K562 (cell line): ENCODE results near the gene SLC2A14. TPM values are rescaled to one million over a fixed set of nuclear protein-coding genes. Genes with fewer than 3 reads are reported as not detected.

ENCODE experiments used
- ATAC-seq: fragments of 200-7000 bp; cut with Tn5 transposase; 3 replicates; pipeline ENCODE4 v1.9.1; 2020; ENCODE audit warnings: moderate library complexity
- BruUV-seq: library from RNA; stranded (reverse); fragments of 400-500 nt; replicated peaks from 2 replicates; lab custom pipeline; 2021; lab: Mats Ljungman, UMichigan
- CTCF ChIA-PET: fragments of 300-600 bp; formaldehyde crosslinking; extraction: SDS; loops from one replicate; lab custom pipeline; 2021; ENCODE audit warnings: low intra/inter-chr PET ratio; lab: Yijun Ruan, JAX
- POLR2A ChIA-PET: fragments of 300-600, 350-650 bp; sonication (Branson Sonifier 250); formaldehyde crosslinking; extraction: SDS; loops from one replicate; lab custom pipeline; 2021; ENCODE audit warnings: antibody characterized with exemption, inconsistent platforms; lab: Yijun Ruan, JAX
- DNase-seq, 4 experiments: peaks; one replicate each; pipeline versions ENCODE4 v3.0.0 to v3.0.0-alpha.2; 2011 to 2018; ENCODE audit warnings: low spot score in 3 of 4, mixed read lengths in 3 of 4; ENCODE audit errors: extremely low read depth in 1 of 4
- FAIRE-seq: peaks from 2 replicates; lab custom pipeline; 2011; peaks lifted over from hg19 to GRCh38; lab: Jason Lieb, UNC
- H2AFZ ChIP-seq: 2 replicates; pipeline ENCODE4 v1.6.0; 2011; ENCODE audit warnings: low read depth, low read length, control low read depth, inconsistent platforms
- H3K27ac ChIP-seq: fragments of 200-600 bp; 3 replicates; pipeline ENCODE4 v1.8.0; 2011; ENCODE audit warnings: low read depth, mild to moderate bottlenecking, control low read depth, inconsistent platforms, low read length, moderate library complexity, mixed read lengths; ENCODE audit errors: extremely low read depth
- H3K27me3 ChIP-seq, 2 experiments: fragments of 300-600 bp in 1 of 2; 2 replicates in 1 of 2; 3 replicates in 1 of 2; pipeline versions ENCODE4 v1.6.0 to v1.8.0; 2011; ENCODE audit warnings: inconsistent platforms in 2 of 2, low read length in 2 of 2, mild to moderate bottlenecking in 1 of 2, mixed read lengths in 1 of 2, moderate library complexity in 1 of 2; ENCODE audit not compliant: control insufficient read depth in 2 of 2, insufficient read depth in 2 of 2
- H3K36me3 ChIP-seq: fragments of 300-600 bp; 3 replicates; pipeline ENCODE4 v1.8.0; 2011; ENCODE audit warnings: mild to moderate bottlenecking, low read length, inconsistent platforms; ENCODE audit not compliant: control insufficient read depth, insufficient read depth
- H3K4me1 ChIP-seq, 2 experiments: fragments of 200-600 bp in 1 of 2; replicated peaks in 1 of 2; 2 replicates in 1 of 2; 3 replicates in 1 of 2; pipeline versions ENCODE4 v1.5.1 to v1.8.0; 2011; ENCODE audit warnings: inconsistent platforms in 2 of 2, low read length in 2 of 2, mild to moderate bottlenecking in 1 of 2, mixed read lengths in 1 of 2, moderate library complexity in 1 of 2; ENCODE audit not compliant: control insufficient read depth in 2 of 2, insufficient read depth in 2 of 2
- H3K4me2 ChIP-seq: 2 replicates; pipeline ENCODE4 v1.6.1; 2011; ENCODE audit warnings: low read length, control low read depth, inconsistent platforms, mixed read lengths; ENCODE audit not compliant: insufficient read depth
- H3K4me3 ChIP-seq: fragments of 200-600 bp; sonication (generic), shearing (Covaris generic); 2 replicates; pipeline ENCODE4 v1.5.1; 2016; ENCODE audit warnings: control low read depth, inconsistent platforms
- H3K79me2 ChIP-seq: fragments of 200-600 bp; 3 replicates; pipeline ENCODE4 v1.8.0; 2011; ENCODE audit warnings: low read length, inconsistent platforms; ENCODE audit not compliant: control insufficient read depth, insufficient read depth
- H3K9ac ChIP-seq, 2 experiments: 2 replicates each; pipeline versions ENCODE4 v1.6.0 to v1.6.1; 2011; ENCODE audit warnings: low read depth in 2 of 2, low read length in 2 of 2, control low read depth in 1 of 2, inconsistent platforms in 1 of 2, mild to moderate bottlenecking in 1 of 2, mixed read lengths in 1 of 2; ENCODE audit not compliant: insufficient read depth in 1 of 2
- H3K9me1 ChIP-seq: one replicate; pipeline ENCODE4 v1.6.0; 2011; ENCODE audit warnings: inconsistent platforms, mild to moderate bottlenecking, low read length, moderate library complexity; ENCODE audit not compliant: control insufficient read depth, insufficient read depth
- H3K9me3 ChIP-seq: replicated peaks from 2 replicates; pipeline ENCODE4 v1.5.1; 2011; ENCODE audit warnings: low read depth, low read length, inconsistent platforms; ENCODE audit not compliant: control insufficient read depth, insufficient read depth
- H4K20me1 ChIP-seq: replicated peaks from 2 replicates; pipeline ENCODE4 v1.6.1; 2011; ENCODE audit warnings: low read length, inconsistent platforms, mixed read lengths; ENCODE audit not compliant: control insufficient read depth, insufficient read depth
- ARHGAP35 ChIP-seq: fragments of 450-650 bp; IDR thresholded peaks from 2 replicates; pipeline ENCODE4 v1.6.1; 2018; ENCODE audit not compliant: partially characterized antibody
- GTF2B ChIP-seq: IDR thresholded peaks from 2 replicates; pipeline ENCODE4 v1.6.1; 2011; ENCODE audit not compliant: insufficient read length; ENCODE audit errors: extremely low read depth
- HEY1 ChIP-seq: fragments of 250-450 bp; sonication (Bioruptor Pico); IDR thresholded peaks from 2 replicates; pipeline ENCODE4 v1.5.0; 2020; ENCODE audit warnings: mild to moderate bottlenecking, moderate library complexity, borderline replicate concordance
- KLF1 ChIP-seq: fragments of 450-650 bp; IDR thresholded peaks from 2 replicates; pipeline ENCODE4 v1.6.1; 2016; ENCODE audit warnings: missing genetic modification characterization, missing compliant biosample characterization
- TRIM28 ChIP-seq: fragments of 450-650 bp; IDR thresholded peaks from 2 replicates; pipeline ENCODE4 v1.6.1; 2017
- ZNF311 ChIP-seq: fragments of 250-450 bp; sonication (Bioruptor Pico); IDR thresholded peaks from 2 replicates; pipeline ENCODE4 v1.4.0; 2020; ENCODE audit warnings: mild to moderate bottlenecking, moderate library complexity
- ZSCAN29 ChIP-seq: fragments of 450-650 bp; IDR thresholded peaks from 2 replicates; pipeline ENCODE4 v1.6.1; 2017
- WGBS: fragments of 100-300 bp; shearing (Covaris generic); methylation state at CpG from one replicate; pipeline ENCODE4 v1.1.6; 2016; ENCODE audit warnings: low coverage, mixed read lengths; ENCODE audit not compliant: insufficient coverage; ENCODE audit errors: missing lambda C conversion rate; 5-methylcytosine and 5-hydroxymethylcytosine counted together
- in situ Hi-C: fragments of 300-500 bp; cut with MboI; formaldehyde crosslinking; loops from 4 replicates; pipeline ENCODE4 v1.15.0; 2018; ENCODE audit warnings: inconsistent platforms, mixed read lengths
- intact Hi-C: fragments of 100-400 bp; cut with micrococcal nuclease; formaldehyde crosslinking; loops from 2 replicates; pipeline ENCODE4 v1.14.2; 2022
- polyA plus RNA-seq, 8 experiments: library from polyadenylated mRNA; depleted of rRNA in 4 of 8; stranded (reverse) in 5 of 8; unstranded in 3 of 8; fragments of >200 nt; fragmentation: Nextera tagmentation in 2 of 8; fragmentation: Illumina TruSeq in 1 of 8; extraction: Ambion mirVana in 2 of 8; extraction: Trizol in 1 of 8; gene quantifications; 2 replicates each; pipeline versions ENCODE4 v1.2.1 to v1.2.3, GENCODE V29; 2011 to 2014; ENCODE audit warnings: inconsistent platforms in 1 of 8, missing spikeins in 1 of 8
- total RNA-seq, 7 experiments: library from RNA; depleted of rRNA in 6 of 7; stranded (reverse); fragments of >200 nt in 6 of 7; fragmentation: Illumina TruSeq in 2 of 7; extraction: Trizol in 2 of 7; gene quantifications; 2 replicates each; pipeline versions ENCODE4 v1.2.1 to v1.2.3, GENCODE V29; 2011 to 2021; ENCODE audit warnings: low replicate concordance in 1 of 7
- TF ChIP-seq, protein P1 (sequence below): fragments of 250-450 bp; sonication (Bioruptor Pico); IDR thresholded peaks from 2 replicates; pipeline ENCODE4 v1.5.0; 2020; ENCODE audit warnings: mild to moderate bottlenecking, borderline replicate concordance

SLC2A14 gene
- total and polyA plus RNA-seq, 9 of the 15 experiments (the other 6 are each of a cell fraction or from before 2014, with no cell fraction given): 0.13 to 8.9 (median 4.8) TPM; not detected in 1

- DNase-seq (no peak), FAIRE-seq (no peak), ATAC-seq (no peak)
- Histone ChIP-seq H3K9me1 (no peaks in the 10 kb centered on the region), H3K4me2 (no peak overlapping the region), H3K9me3 (no peaks in the 10 kb centered on the region), H3K36me3 (no peaks in the 10 kb centered on the region), H3K4me3 (no peak overlapping the region), H3K4me1 (no peaks in the 10 kb centered on the region), H3K27me3 (peaks cover 0 to 6% of the 10 kb centered on the region in 2 experiments; a peak in 2 of 5 replicates), H2AFZ (no peak overlapping the region), H3K9ac (no peak overlapping the region), H3K79me2 (no peaks in the 10 kb centered on the region), H3K27ac (no peak overlapping the region), H4K20me1 (no peaks in the 10 kb centered on the region)
- POLR2A ChIA-PET: interaction anchor here (0.6 to 1.1 kb wide), 4 partner anchors 34 to 107 kb away, joined by 3 to 5 read pairs (median 4); no protein-coding TSS in a partner anchor
- intact Hi-C loops: loop anchor here (5.0 kb wide), 1 partner anchor 109 kb away; no protein-coding TSS in a partner anchor
- WGBS: 10% methylated on average over 11 of the region's 12 CpGs
- in situ Hi-C loops: no loop called here
- CTCF ChIA-PET: no interaction called here
- BruUV-seq: no TSS peak
- TF ChIP-seq ARHGAP35: no peak
- TF ChIP-seq ZNF311 (CRISPR knock-in tag): no peak
- no peak for TF ChIP-seq KLF1 (tag)
- TF ChIP-seq, protein P1, sequence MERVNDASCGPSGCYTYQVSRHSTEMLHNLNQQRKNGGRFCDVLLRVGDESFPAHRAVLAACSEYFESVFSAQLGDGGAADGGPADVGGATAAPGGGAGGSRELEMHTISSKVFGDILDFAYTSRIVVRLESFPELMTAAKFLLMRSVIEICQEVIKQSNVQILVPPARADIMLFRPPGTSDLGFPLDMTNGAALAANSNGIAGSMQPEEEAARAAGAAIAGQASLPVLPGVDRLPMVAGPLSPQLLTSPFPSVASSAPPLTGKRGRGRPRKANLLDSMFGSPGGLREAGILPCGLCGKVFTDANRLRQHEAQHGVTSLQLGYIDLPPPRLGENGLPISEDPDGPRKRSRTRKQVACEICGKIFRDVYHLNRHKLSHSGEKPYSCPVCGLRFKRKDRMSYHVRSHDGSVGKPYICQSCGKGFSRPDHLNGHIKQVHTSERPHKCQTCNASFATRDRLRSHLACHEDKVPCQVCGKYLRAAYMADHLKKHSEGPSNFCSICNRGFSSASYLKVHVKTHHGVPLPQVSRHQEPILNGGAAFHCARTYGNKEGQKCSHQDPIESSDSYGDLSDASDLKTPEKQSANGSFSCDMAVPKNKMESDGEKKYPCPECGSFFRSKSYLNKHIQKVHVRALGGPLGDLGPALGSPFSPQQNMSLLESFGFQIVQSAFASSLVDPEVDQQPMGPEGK: no peak
- no peak for TF ChIP-seq TRIM28
- no peak for TF ChIP-seq GTF2B
- no peak for TF ChIP-seq HEY1
- TF ChIP-seq ZSCAN29: no peak
These were observed 74.9 kb downstream of the SLC2A14 start for GRCh38 chr12:7797698-7798398.
